IMR-90 (cell line): ENCODE measurements around the gene CKAP2L. TPM values are rescaled to one million over a fixed set of nuclear protein-coding genes. Genes with fewer than 3 reads are reported as not detected.

Experiments used
- ATAC-seq: fragments of 200-7000 bp; cut with Tn5 transposase; 2 replicates; pipeline ENCODE4 v1.9.1; 2020; ENCODE audit warnings: low read depth, mild to moderate bottlenecking, moderate library complexity
- BruUV-seq: library from RNA; stranded (reverse); fragments of 400-500 nt; replicated peaks from 2 replicates; lab custom pipeline; 2021; lab: Mats Ljungman, UMichigan
- CTCF ChIA-PET: fragments of 300-600 bp; formaldehyde crosslinking; extraction: SDS; loops from one replicate; lab custom pipeline; 2021; ENCODE audit warnings: antibody characterized with exemption; lab: Yijun Ruan, JAX
- POLR2A ChIA-PET: fragments of 300-600 bp; sonication (Branson Sonifier 250); formaldehyde crosslinking; loops from one replicate; lab custom pipeline; 2022; ENCODE audit warnings: antibody characterized with exemption; ENCODE audit not compliant: unreplicated experiment; lab: Charles Lee
- DNase-seq: peaks from one replicate; pipeline ENCODE4 v3.0.0; 2013
- H2AFZ ChIP-seq: replicated peaks from 2 replicates; pipeline ENCODE3; 2013; ENCODE audit warnings: low read length, mild to moderate bottlenecking; ENCODE audit not compliant: poor library complexity
- H2AK5ac ChIP-seq: 2 replicates; pipeline ENCODE4 v1.6.1; 2013; ENCODE audit warnings: low read depth, low read length, inconsistent platforms
- H2AK9ac ChIP-seq: replicated peaks from 2 replicates; pipeline ENCODE3; 2013; ENCODE audit warnings: mild to moderate bottlenecking, low read depth, low read length, moderate library complexity; ENCODE audit not compliant: poor library complexity
- H2BK120ac ChIP-seq: 2 replicates; pipeline ENCODE4 v1.6.1; 2013; ENCODE audit warnings: low read depth, low read length, inconsistent platforms
- H2BK15ac ChIP-seq: 3 replicates; pipeline ENCODE4 v1.6.1; 2013; ENCODE audit warnings: low read depth, low read length, inconsistent platforms
- H2BK20ac ChIP-seq: 2 replicates; pipeline ENCODE4 v1.6.1; 2013; ENCODE audit warnings: low read depth, mild to moderate bottlenecking, inconsistent platforms, low read length, moderate library complexity
- H2BK5ac ChIP-seq: 2 replicates; pipeline ENCODE4 v1.6.1; 2013; ENCODE audit warnings: mild to moderate bottlenecking, low read depth, low read length, inconsistent platforms; ENCODE audit not compliant: poor library complexity, severe bottlenecking
- H3K14ac ChIP-seq: replicated peaks from 2 replicates; pipeline ENCODE4 v1.6.1; 2013; ENCODE audit warnings: low read depth, low read length, inconsistent platforms
- H3K18ac ChIP-seq: 2 replicates; pipeline ENCODE4 v1.6.1; 2013; ENCODE audit warnings: low read depth, low read length, control low read depth
- H3K23ac ChIP-seq: 2 replicates; pipeline ENCODE4 v1.6.1; 2013; ENCODE audit warnings: low read depth, low read length, inconsistent platforms
- H3K27ac ChIP-seq: 2 replicates; pipeline ENCODE4 v1.5.1; 2013; ENCODE audit warnings: mild to moderate bottlenecking, control low read depth, low read length; ENCODE audit not compliant: insufficient read depth
- H3K27me3 ChIP-seq: 2 replicates; pipeline ENCODE4 v1.6.1; 2013; ENCODE audit warnings: low read length; ENCODE audit not compliant: control insufficient read depth, insufficient read depth
- H3K36me3 ChIP-seq: 2 replicates; pipeline ENCODE4 v1.6.1; 2013; ENCODE audit warnings: low read length, mixed read lengths; ENCODE audit not compliant: control insufficient read depth, insufficient read depth
- H3K4ac ChIP-seq: 2 replicates; pipeline ENCODE4 v1.6.1; 2013; ENCODE audit warnings: low read depth, low read length, inconsistent platforms
- H3K4me1 ChIP-seq: 2 replicates; pipeline ENCODE4 v1.6.1; 2013; ENCODE audit warnings: low read length, mixed read lengths; ENCODE audit not compliant: control insufficient read depth, insufficient read depth
- H3K4me2 ChIP-seq: 2 replicates; pipeline ENCODE4 v1.6.1; 2013; ENCODE audit warnings: low read depth, mild to moderate bottlenecking, control low read depth, low read length, moderate library complexity
- H3K4me3 ChIP-seq: 2 replicates; pipeline ENCODE4 v1.5.1; 2013; ENCODE audit warnings: low read depth, mild to moderate bottlenecking, control low read depth, low read length, moderate library complexity; ENCODE audit not compliant: insufficient read depth
- H3K56ac ChIP-seq: 2 replicates; pipeline ENCODE4 v1.6.1; 2013; ENCODE audit warnings: low read length, inconsistent platforms; ENCODE audit not compliant: insufficient read depth; ENCODE audit errors: extremely low read depth
- H3K79me1 ChIP-seq, 2 experiments: 2 replicates each; pipeline ENCODE4 v1.6.1; 2013; ENCODE audit warnings: low read length in 2 of 2, inconsistent platforms in 1 of 2, low read depth in 1 of 2
- H3K9ac ChIP-seq: 2 replicates; pipeline ENCODE4 v1.6.1; 2013; ENCODE audit warnings: low read depth, low read length, control low read depth
- H3K9me1 ChIP-seq: 2 replicates; pipeline ENCODE4 v1.6.1; 2013; ENCODE audit warnings: low read length, inconsistent platforms; ENCODE audit not compliant: insufficient read depth
- H3K9me3 ChIP-seq: 2 replicates; pipeline ENCODE4 v1.6.1; 2013; ENCODE audit warnings: low read length; ENCODE audit not compliant: control insufficient read depth, insufficient read depth
- H4K20me1 ChIP-seq: 2 replicates; pipeline ENCODE4 v1.6.1; 2013; ENCODE audit warnings: low read length, inconsistent platforms; ENCODE audit not compliant: insufficient read depth
- H4K5ac ChIP-seq: 2 replicates; pipeline ENCODE4 v1.6.1; 2013; ENCODE audit warnings: mild to moderate bottlenecking, low read depth, low read length, control low read depth
- H4K8ac ChIP-seq, 2 experiments: 2 replicates each; pipeline ENCODE4 v1.6.1; 2013; ENCODE audit warnings: low read depth in 2 of 2, low read length in 2 of 2, control low read depth in 1 of 2, inconsistent platforms in 1 of 2
- H4K91ac ChIP-seq: 2 replicates; pipeline ENCODE4 v1.6.1; 2013; ENCODE audit warnings: low read depth, low read length, inconsistent platforms; ENCODE audit not compliant: insufficient read depth
- BHLHE40 ChIP-seq: fragments of 150-350 bp; IDR thresholded peaks from 2 replicates; pipeline ENCODE4 v1.6.1; 2016; ENCODE audit warnings: mild to moderate bottlenecking, low read depth, low read length
- CEBPB ChIP-seq: IDR thresholded peaks from 2 replicates; pipeline ENCODE4 v1.6.1; 2012; ENCODE audit warnings: low read depth, low read length, improper control_type of control experiment
- CHD1 ChIP-seq: IDR thresholded peaks from 2 replicates; pipeline ENCODE4 v1.6.1; 2012; ENCODE audit warnings: low read depth, low read length, improper control_type of control experiment
- CTCF ChIP-seq: conservative IDR thresholded peaks from 2 replicates; pipeline ENCODE4 v1.5.1; 2012; ENCODE audit warnings: mild to moderate bottlenecking, low read depth, low read length, improper control_type of control experiment
- FOS ChIP-seq: fragments of 150-350 bp; IDR thresholded peaks from 2 replicates; pipeline ENCODE4 v1.6.1; 2016; ENCODE audit warnings: low read depth, low read length
- MAFK ChIP-seq: IDR thresholded peaks from 2 replicates; pipeline ENCODE4 v1.6.1; 2012; ENCODE audit warnings: low read depth, low read length, improper control_type of control experiment
- MAZ ChIP-seq: IDR thresholded peaks from 2 replicates; pipeline ENCODE4 v1.6.1; 2012; ENCODE audit warnings: low read depth, mild to moderate bottlenecking, low read length, improper control_type of control experiment, moderate library complexity, borderline replicate concordance
- MXI1 ChIP-seq: IDR thresholded peaks from 2 replicates; pipeline ENCODE4 v1.6.1; 2012; ENCODE audit warnings: low read depth, mild to moderate bottlenecking, low read length, moderate library complexity, borderline replicate concordance
- RAD21 ChIP-seq: IDR thresholded peaks from 2 replicates; pipeline ENCODE4 v1.6.1; 2012; ENCODE audit warnings: low read length, improper control_type of control experiment
- RCOR1 ChIP-seq: IDR thresholded peaks from 2 replicates; pipeline ENCODE4 v1.6.1; 2012; ENCODE audit warnings: mild to moderate bottlenecking, low read length, improper control_type of control experiment; ENCODE audit not compliant: insufficient replicate concordance
- RFX5 ChIP-seq: IDR thresholded peaks from 2 replicates; pipeline ENCODE4 v1.8.0; 2012; ENCODE audit warnings: low read depth, mild to moderate bottlenecking, low read length, moderate library complexity
- SMC3 ChIP-seq: fragments of 150-350 bp; IDR thresholded peaks from 2 replicates; pipeline ENCODE4 v1.6.1; 2016; ENCODE audit warnings: low read depth, mild to moderate bottlenecking, antibody characterized with exemption, low read length, moderate library complexity
- WGBS, 2 experiments: methylation state at CpG; one replicate each; pipeline versions ENCODE4 v1.1.5 to v1.1.7; 2013; ENCODE audit warnings: missing lambda C conversion rate in 2 of 2; ENCODE audit not compliant: insufficient read length in 1 of 2; ENCODE audit errors: extremely low coverage in 2 of 2; 5-methylcytosine and 5-hydroxymethylcytosine counted together
- dilution Hi-C: fragments of 300-500 bp; cut with HindIII; formaldehyde crosslinking; loops from one replicate; pipeline ENCODE4 v1.14.3; 2018; ENCODE audit warnings: low sequenced_read_pairs; ENCODE audit not compliant: unreplicated experiment
- in situ Hi-C: fragments of 300-500 bp; cut with MboI; formaldehyde crosslinking; loops from 3 replicates; pipeline ENCODE4 v1.14.3; 2019; ENCODE audit warnings: low sequenced_read_pairs, inconsistent platforms, mixed read lengths
- intact Hi-C: fragments of 100-400 bp; cut with micrococcal nuclease; formaldehyde crosslinking; loops from 2 replicates; pipeline ENCODE4 v1.10.0; 2022
- polyA plus RNA-seq, 3 experiments: library from polyadenylated mRNA; depleted of rRNA; stranded (reverse); fragments of >200 nt; gene quantifications; 2 replicates each; pipeline ENCODE4 v1.2.3, GENCODE V29; 2012; ENCODE audit warnings: low replicate concordance in 1 of 3
- total RNA-seq: library from RNA; depleted of rRNA; stranded (reverse); fragments of >200 nt; gene quantifications from 2 replicates; pipeline ENCODE4 v1.2.3, GENCODE V29; 2012
- TF ChIP-seq, protein P1 (sequence below): fragments of 150-350 bp; IDR thresholded peaks from 2 replicates; pipeline ENCODE4 v1.6.1; 2016; ENCODE audit warnings: low read depth, mild to moderate bottlenecking, low read length, moderate library complexity, borderline replicate concordance

CKAP2L gene
- total and polyA plus RNA-seq, 2 of the 4 experiments (the other 2 are of a cell fraction): 6.4 to 9.9 TPM

- Histone ChIP-seq H3K23ac (no peak overlapping the region), H2AFZ (peak overlapping the region; percentile 97), H4K91ac (peak overlapping the region; percentile 62; the same call in 1 of the 2 replicates), H3K4me3 (no peak overlapping the region), H3K36me3 (no peaks in the 10 kb centered on the region), H3K27me3 (no peaks in the 10 kb centered on the region), H2BK15ac (peak overlapping the region; percentile 88; the same call in 1 of the 3 replicates), H2AK5ac (peak overlapping the region; percentile 90; the same call in 1 of the 2 replicates), H2BK20ac (peak overlapping the region; percentile 73; the same call in 1 of the 2 replicates), H3K9me3 (no peaks in the 10 kb centered on the region), H4K20me1 (no peaks in the 10 kb centered on the region), H4K8ac (peak overlapping the region; percentile 41 to 95; a peak in 3 of 4 replicates), H3K14ac (0 out of 2 replicates have a peak overlapping the region, but pooled peaks have one; percentile 62), H3K4me1 (peaks cover 1% of the 10 kb centered on the region; the same call in 1 of the 2 replicates), H2BK5ac (no peak overlapping the region), H2AK9ac (peak overlapping the region; percentile 97), H4K5ac (peak overlapping the region; percentile 67; the same call in 1 of the 2 replicates), H3K56ac (no peak overlapping the region), H3K79me1 (no peaks in the 10 kb centered on the region), H3K9ac (0 out of 2 replicates have a peak overlapping the region, but pooled peaks have one; percentile 16), H3K4me2 (no peak overlapping the region), H3K27ac (no peak overlapping the region), H3K18ac (no peak overlapping the region; the same call in 1 of the 2 replicates), H2BK120ac (peak overlapping the region; percentile 81), H3K9me1 (no peaks in the 10 kb centered on the region), H3K4ac (peak overlapping the region; percentile 82)
- dilution Hi-C loops (no loop called here), intact Hi-C loops (loop anchor here (1.0 to 5.0 kb wide), 4 partner anchors 100 to 245 kb away; partner anchors contain the start of gene CHCHD5), in situ Hi-C loops (loop anchor here (5.0 kb wide), 1 partner anchor 124 kb away; no protein-coding TSS in a partner anchor)
- DNase-seq (peak; percentile 86), ATAC-seq (peak; percentile 96)
- BruUV-seq: no TSS peak
- ChIA-PET CTCF (interaction anchor here (0.5 to 2.9 kb wide), 22 partner anchors 11 to 215 kb away, joined by 3 to 21 read pairs (median 4); no protein-coding TSS in a partner anchor), POLR2A (no interaction called here)
- 32% methylated on average over 7 of the region's 19 CpGs; no CpG with 5 or more reads in 1 of the 2 experiments for WGBS, 2 experiments
- peak; percentile 100 for TF ChIP-seq RAD21
- TF ChIP-seq RFX5: no peak
- TF ChIP-seq, protein P1, sequence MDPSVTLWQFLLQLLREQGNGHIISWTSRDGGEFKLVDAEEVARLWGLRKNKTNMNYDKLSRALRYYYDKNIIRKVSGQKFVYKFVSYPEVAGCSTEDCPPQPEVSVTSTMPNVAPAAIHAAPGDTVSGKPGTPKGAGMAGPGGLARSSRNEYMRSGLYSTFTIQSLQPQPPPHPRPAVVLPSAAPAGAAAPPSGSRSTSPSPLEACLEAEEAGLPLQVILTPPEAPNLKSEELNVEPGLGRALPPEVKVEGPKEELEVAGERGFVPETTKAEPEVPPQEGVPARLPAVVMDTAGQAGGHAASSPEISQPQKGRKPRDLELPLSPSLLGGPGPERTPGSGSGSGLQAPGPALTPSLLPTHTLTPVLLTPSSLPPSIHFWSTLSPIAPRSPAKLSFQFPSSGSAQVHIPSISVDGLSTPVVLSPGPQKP: no peak
- TF ChIP-seq MXI1: no peak
- peak; percentile 43; the same call in 1 of the 2 replicates for TF ChIP-seq CEBPB
- no peak for TF ChIP-seq FOS
- TF ChIP-seq BHLHE40: no peak
- peak; percentile 42; the same call in 1 of the 2 replicates for TF ChIP-seq MAZ
- peak; percentile 100 for TF ChIP-seq SMC3
- TF ChIP-seq RCOR1: no peak
- no peak for TF ChIP-seq MAFK
- TF ChIP-seq CHD1: no peak
- TF ChIP-seq CTCF: peak; percentile 99
Measured at GRCh38 chr2:112726487-112727190, 37.8 kb downstream of the CKAP2L start.
